GM10266 (cell line): Measurements from ENCODE around the gene MET.

Experiments
- DNase-seq: peaks from one replicate; pipeline ENCODE4 v3.0.0; 2012; ENCODE audit errors: extremely low spot score
- CTCF ChIP-seq: IDR thresholded peaks from 2 replicates; pipeline ENCODE4 v1.5.1; 2012; ENCODE audit warnings: mild to moderate bottlenecking, low read depth; ENCODE audit not compliant: control insufficient read depth, insufficient read depth; ENCODE audit errors: missing control alignments

Gene MET

DNA sequence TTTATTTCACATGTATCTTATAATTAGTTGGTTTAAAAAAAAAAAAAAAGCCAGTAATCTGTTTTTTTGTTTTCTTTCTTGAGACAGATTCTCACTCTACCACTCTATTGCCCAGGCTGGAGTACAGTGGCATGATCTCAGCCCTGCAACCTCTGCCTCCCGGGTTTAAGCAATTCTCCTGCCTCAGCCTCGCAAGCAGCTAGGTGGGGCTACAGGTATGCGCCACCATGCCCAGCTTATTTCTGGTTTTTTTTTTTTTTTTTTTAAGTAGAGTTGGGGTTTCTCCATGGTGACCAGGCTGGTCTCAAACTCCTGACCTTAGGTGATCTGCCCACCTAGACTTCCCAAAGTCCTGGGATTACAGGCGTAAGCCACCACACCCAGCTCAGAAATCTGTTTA lies 156.3 kb downstream of the MET start:
- TF ChIP-seq CTCF, result no peak
- DNase-seq, result no peak

DNA sequence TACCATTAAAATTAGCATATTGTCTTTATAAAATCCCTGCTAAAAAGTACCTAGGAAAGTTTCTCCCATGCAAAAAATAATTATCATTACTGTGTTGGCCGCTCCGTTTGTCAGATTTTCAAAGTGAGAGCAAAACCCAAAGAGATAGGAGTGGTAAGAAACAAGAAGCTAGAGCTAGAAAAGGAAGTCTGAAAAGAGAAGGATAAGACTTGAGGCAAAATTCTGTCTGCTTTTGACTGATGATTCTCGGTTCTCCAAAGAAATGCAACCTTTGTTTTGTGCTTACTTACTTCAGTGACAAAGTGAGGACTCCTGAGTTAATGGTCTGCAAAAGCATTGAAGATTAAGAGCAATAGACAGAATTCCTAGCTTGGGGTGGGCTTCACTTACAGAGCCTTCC lies 157.0 kb downstream of the MET start:
- TF ChIP-seq CTCF, result no peak
- DNase-seq, result no peak

GRCh38 chr7:116829493-116829892 lies 157.5 kb downstream of the MET start:
- TF ChIP-seq CTCF, result no peak
- no peak for DNase-seq

GRCh38 chr7:116832692-116833091 lies 160.7 kb downstream of the MET start:
- DNase-seq, result no peak
- no peak for TF ChIP-seq CTCF

DNA sequence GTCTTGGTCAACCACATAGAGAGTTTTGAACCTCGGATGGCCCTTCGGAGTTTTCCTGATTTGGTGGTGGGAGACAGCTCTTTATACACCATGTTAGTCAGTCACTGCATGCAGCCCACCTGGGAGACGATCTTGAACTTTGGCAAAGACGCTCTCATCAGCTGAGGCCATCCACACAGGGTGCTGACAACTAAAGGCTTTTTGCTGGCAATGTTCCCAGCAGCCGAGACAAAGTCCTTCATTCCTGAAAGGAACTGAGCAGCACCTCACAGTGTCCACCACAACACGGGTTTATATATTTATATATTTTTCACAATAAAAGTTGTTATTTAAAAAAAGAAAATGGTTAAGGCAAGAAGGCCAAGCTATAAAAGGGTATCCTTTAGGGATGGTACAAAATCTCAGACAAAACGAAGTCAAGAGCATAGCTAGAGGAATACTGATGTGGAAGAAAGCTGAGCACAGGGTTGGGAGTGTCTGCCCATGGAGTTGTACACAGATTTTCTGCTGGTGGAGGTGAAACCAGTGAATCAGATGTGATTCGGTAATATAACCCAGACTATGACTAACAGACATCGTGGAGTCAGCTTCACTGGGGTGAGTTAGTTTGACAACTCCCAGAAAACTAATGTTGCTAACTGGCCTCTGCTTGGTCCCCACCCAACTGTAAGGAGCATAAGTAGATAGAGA lies 163.0 kb downstream of the MET start:
- DNase-seq, result no peak
- TF ChIP-seq CTCF, result no peak

DNA sequence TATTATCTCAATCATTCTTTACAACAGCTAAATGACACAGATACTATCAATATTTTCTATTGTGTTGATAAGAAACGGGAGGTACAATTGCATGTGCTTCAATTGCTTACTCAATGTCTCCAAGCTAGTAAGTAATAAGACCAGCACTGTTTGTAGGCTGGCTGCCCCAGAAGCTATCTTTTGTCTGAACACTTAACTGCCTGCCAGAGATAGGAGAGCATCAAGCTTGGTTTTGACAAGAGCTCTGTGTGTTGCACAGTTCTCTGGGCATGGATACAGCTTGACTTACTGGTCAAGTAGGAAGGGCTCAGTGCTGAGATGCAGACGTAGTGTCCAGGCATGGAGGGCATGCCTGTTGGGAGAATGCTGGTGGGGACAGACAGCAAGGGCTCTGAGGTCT lies 164.1 kb downstream of the MET start:
- no peak for DNase-seq
- TF ChIP-seq CTCF, result no peak

DNA sequence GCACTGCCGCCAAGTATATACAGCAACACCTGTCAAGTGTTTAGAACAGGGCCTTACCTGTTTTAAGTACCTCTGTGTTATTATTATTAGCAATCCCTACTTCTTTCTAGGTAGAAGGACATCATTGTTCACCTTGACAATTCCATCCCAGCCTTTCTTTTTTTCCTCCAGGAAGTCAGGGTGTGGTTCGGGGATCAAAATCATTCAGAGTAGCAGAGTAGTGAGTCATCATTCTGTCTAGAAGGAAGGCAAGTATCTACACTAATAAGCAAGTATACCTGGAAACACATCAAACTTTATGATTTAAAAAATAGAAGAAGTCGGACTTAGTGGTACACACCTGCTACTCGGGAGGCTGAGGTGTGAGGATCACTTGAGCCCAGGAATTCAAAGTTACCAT lies 164.9 kb downstream of the MET start:
- no peak for DNase-seq
- TF ChIP-seq CTCF, result no peak
